Mucosa of descending colon (tissue), 3 donors: ENCODE data around the gene FERMT3. TPM values are rescaled to one million over a fixed set of nuclear protein-coding genes. Genes with fewer than 3 reads are reported as not detected.

Experiments
- ATAC-seq: fragments of 200-7000 bp; cut with Tn5 transposase; one replicate; pipeline ENCODE4 v1.9.1; 2020; ENCODE audit warnings: mild to moderate bottlenecking, moderate library complexity
- DNase-seq, 3 donors: peaks; one replicate each; pipeline ENCODE4 v3.0.0-alpha.2; 2020
- H3K36me3 ChIP-seq: fragments of 200-600 bp; one replicate; pipeline ENCODE4 v1.8.0; 2021; ENCODE audit warnings: low read depth, mild to moderate bottlenecking
- H3K4me1 ChIP-seq: fragments of 200-600 bp; one replicate; pipeline ENCODE4 v1.8.0; 2021; ENCODE audit warnings: low read depth, mild to moderate bottlenecking
- H3K4me3 ChIP-seq: fragments of 200-600 bp; one replicate; pipeline ENCODE4 v1.8.0; 2021; ENCODE audit warnings: mild to moderate bottlenecking
- H3K9me3 ChIP-seq: fragments of 200-600 bp; one replicate; pipeline ENCODE4 v1.8.0; 2021; ENCODE audit warnings: mild to moderate bottlenecking
- intact Hi-C, 2 donors: fragments of 100-400 bp; cut with DNase I in 1 of 2; cut with micrococcal nuclease in 1 of 2; formaldehyde crosslinking; loops; one replicate each; pipeline versions ENCODE4 v1.11.0 to v1.11.1; 2022; cut with DNase I, micrococcal nuclease
- total RNA-seq, 3 donors: library from RNA; stranded (reverse); fragmentation: NEBNext Ultra II Directional in 2 of 3; extraction: Animal tissue kit (Norgen Biotek cat#: 25700) in 2 of 3; gene quantifications; one replicate each; pipeline versions ENCODE4 v1.2.1 to v1.2.4, GENCODE V29; 2021 to 2023
- TF ChIP-seq, protein P1 (sequence below): fragments of 200-600 bp; IDR thresholded peaks from one replicate; pipeline ENCODE4 v1.8.0; 2022; ENCODE audit warnings: antibody characterized with exemption, mild to moderate bottlenecking
- donor health status: DM: no; HTN: no; CAD: no; lungs with moderate emphysema.
- donor health status: DM: no; HTN: no; CAD: no.
- donor health status: DM: no; HTN: yes; CAD: no.

The FERMT3 gene
- total RNA-seq, 3 donors from 2014 or later = 19.7 to 32.7 (median 26.4) TPM

GRCh38 chr11:64196626-64197025 lies 9.9 kb upstream of the FERMT3 start:
- no peaks in the 10 kb centered on the region for H3K9me3 ChIP-seq
- no peak overlapping the region for H3K4me3 ChIP-seq
- DNase-seq = no peak
- H3K36me3 ChIP-seq = peaks cover 11% of the 10 kb centered on the region
- no peaks in the 10 kb centered on the region for H3K4me1 ChIP-seq
- intact Hi-C loops = no loop called here
- TF ChIP-seq, protein P1, sequence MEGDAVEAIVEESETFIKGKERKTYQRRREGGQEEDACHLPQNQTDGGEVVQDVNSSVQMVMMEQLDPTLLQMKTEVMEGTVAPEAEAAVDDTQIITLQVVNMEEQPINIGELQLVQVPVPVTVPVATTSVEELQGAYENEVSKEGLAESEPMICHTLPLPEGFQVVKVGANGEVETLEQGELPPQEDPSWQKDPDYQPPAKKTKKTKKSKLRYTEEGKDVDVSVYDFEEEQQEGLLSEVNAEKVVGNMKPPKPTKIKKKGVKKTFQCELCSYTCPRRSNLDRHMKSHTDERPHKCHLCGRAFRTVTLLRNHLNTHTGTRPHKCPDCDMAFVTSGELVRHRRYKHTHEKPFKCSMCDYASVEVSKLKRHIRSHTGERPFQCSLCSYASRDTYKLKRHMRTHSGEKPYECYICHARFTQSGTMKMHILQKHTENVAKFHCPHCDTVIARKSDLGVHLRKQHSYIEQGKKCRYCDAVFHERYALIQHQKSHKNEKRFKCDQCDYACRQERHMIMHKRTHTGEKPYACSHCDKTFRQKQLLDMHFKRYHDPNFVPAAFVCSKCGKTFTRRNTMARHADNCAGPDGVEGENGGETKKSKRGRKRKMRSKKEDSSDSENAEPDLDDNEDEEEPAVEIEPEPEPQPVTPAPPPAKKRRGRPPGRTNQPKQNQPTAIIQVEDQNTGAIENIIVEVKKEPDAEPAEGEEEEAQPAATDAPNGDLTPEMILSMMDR = no peak
- ATAC-seq = no peak

DNA sequence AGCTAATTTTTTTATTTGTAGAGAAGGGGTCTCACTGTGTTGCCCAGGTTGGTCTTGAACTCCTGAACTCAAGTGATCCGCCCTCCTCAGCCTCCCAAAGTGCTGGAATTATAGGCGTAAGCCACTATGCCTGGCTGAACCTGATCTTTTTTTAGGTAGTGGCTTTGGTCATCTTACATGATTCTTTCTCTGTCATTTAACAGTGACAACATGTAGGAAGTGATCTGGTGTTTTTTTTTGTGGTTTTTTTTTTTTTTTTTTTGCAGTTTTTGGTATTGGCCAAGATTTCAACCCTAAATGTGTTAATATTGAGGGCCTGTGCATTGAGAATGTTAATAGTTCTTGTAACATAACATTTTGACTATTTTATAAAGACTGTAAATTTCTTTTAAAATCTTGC lies 8.0 kb upstream of the FERMT3 start:
- Histone ChIP-seq H3K4me1 (no peaks in the 10 kb centered on the region), H3K9me3 (no peaks in the 10 kb centered on the region), H3K4me3 (no peak overlapping the region), H3K36me3 (peaks cover 22% of the 10 kb centered on the region)
- no peak for DNase-seq
- TF ChIP-seq, protein P1 = no peak
- ATAC-seq = no peak
- intact Hi-C loops = no loop called here

DNA sequence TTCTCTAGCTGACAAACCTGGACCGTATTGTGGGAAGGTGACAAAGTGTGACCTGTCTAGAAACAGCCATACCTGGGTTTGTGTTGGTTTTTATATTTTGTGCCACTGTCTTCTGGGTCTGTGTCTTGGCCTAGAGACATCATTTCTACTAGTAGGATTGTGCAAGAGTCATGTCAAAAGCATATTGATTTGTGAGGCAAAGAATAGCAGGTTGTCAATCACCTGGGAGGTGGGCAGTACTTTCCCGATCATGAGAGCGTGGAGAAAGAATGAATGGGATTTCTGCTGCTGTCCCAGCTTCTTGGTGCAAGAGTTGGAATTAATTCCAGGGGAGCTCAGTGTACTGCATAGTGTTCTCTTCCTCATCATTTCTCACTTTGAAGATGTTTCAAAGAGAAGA lies 5.0 kb upstream of the FERMT3 start:
- DNase-seq = no peak
- intact Hi-C loops = loop anchor here in 1 of 2 donors (10.0 kb wide), 1 partner anchor 103 kb away; the partner anchor contains the start of genes CATSPERZ and ESRRA
- Histone ChIP-seq H3K4me1 (peaks cover 24% of the 10 kb centered on the region), H3K4me3 (no peak overlapping the region), H3K9me3 (no peaks in the 10 kb centered on the region), H3K36me3 (peaks cover 14% of the 10 kb centered on the region)
- TF ChIP-seq, protein P1 = no peak
- ATAC-seq = no peak

GRCh38 chr11:64202992-64203391 lies 3.5 kb upstream of the FERMT3 start:
- no peak overlapping the region for H3K4me3 ChIP-seq
- DNase-seq (no peak), ATAC-seq (no peak)
- H3K9me3 ChIP-seq = no peaks in the 10 kb centered on the region
- H3K4me1 ChIP-seq = peaks cover 29% of the 10 kb centered on the region
- TF ChIP-seq, protein P1 = no peak
- intact Hi-C loops = loop anchor here in 1 of 2 donors (10.0 kb wide), 1 partner anchor 102 kb away; the partner anchor contains the start of genes CATSPERZ and ESRRA
- H3K36me3 ChIP-seq = peaks cover 14% of the 10 kb centered on the region

DNA sequence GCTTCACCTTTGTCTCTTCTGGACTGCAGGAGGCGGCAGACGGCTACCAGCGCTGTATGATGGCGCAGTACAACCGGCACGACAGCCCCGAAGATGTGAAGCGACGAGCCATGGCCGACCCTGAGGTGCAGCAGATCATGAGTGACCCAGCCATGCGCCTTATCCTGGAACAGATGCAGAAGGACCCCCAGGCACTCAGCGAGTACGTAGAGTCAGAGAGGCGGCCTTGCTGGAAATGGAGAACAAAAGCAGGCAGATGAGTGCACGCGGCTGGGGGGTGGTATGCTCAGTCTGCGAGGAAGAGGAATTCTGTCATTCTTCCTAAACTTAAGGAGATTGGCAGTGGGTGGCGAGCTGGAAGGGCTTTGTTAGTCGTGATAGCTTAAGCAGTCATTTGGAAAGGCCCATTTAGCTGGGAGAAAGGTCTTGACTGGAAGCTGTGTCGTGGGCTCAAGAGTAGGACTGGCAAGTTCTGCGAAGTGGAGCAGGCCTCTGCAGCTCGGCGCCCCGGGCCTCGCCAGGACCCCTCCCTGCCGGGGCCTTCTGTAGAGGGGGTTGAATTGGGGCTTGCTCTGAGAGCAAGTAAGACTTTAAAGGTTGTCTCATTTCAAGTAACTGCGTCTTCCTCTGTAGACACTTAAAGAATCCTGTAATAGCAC lies 3.0 kb upstream of the FERMT3 start:
- intact Hi-C loops = loop anchor here in 1 of 2 donors (10.0 kb wide), 1 partner anchor 101 kb away; the partner anchor contains the start of genes CATSPERZ and ESRRA
- Histone ChIP-seq H3K36me3 (peaks cover 14% of the 10 kb centered on the region), H3K4me1 (peaks cover 32% of the 10 kb centered on the region), H3K9me3 (no peaks in the 10 kb centered on the region), H3K4me3 (no peak overlapping the region)
- ATAC-seq (no peak), DNase-seq (no peak)
- TF ChIP-seq, protein P1 = no peak
